GM19324 (cell line): ENCODE results near the gene MEGF9.

Experiments used
- ATAC-seq: cut with Tn5 transposase; IDR thresholded peaks from one replicate; pipeline ENCODE4 v1.9.1; 2021; ENCODE audit warnings: mild to moderate bottlenecking, moderate library complexity; ENCODE audit not compliant: unreplicated experiment, low FRiP score

Gene MEGF9

DNA sequence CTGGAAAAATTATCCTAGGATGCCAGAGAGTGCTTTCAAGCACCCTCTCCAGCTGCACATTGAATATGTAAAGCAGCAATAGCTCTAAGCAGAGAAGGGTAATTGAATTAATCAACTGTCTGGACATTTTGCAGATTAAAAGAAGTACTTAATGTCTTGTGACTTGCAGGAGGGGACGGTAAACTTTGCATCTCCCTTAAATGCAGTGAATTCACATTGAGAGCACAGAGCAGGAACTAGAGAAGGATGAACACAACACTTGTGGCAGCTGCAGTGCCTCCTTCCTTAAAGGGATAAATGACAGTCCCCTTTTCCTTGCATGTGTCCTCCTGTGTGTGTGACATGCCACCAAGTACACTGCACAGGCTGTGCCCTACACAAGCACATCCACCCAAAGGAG, 126.9 kb downstream of the MEGF9 start:
- ATAC-seq, result no peak

DNA sequence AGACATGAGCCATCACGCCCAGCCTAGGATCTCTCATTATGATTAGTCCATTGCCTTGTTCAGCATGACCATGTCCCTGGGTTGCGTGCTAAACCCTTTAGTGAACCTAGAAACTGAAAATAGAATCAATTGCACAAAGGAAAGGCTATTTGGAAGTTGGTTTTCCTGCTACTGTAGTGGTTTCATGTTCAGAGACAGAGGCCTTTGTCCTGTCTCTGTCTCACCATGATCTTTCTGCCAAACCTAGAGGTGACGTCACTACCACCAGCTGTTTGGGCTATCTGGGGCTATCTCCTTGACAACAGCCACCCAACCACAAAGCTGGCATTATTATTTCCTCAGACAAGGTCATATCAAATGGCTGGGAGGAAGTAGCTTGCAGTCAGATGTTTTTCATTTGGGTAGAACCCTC, 130.3 kb downstream of the MEGF9 start:
- no peak for ATAC-seq

DNA sequence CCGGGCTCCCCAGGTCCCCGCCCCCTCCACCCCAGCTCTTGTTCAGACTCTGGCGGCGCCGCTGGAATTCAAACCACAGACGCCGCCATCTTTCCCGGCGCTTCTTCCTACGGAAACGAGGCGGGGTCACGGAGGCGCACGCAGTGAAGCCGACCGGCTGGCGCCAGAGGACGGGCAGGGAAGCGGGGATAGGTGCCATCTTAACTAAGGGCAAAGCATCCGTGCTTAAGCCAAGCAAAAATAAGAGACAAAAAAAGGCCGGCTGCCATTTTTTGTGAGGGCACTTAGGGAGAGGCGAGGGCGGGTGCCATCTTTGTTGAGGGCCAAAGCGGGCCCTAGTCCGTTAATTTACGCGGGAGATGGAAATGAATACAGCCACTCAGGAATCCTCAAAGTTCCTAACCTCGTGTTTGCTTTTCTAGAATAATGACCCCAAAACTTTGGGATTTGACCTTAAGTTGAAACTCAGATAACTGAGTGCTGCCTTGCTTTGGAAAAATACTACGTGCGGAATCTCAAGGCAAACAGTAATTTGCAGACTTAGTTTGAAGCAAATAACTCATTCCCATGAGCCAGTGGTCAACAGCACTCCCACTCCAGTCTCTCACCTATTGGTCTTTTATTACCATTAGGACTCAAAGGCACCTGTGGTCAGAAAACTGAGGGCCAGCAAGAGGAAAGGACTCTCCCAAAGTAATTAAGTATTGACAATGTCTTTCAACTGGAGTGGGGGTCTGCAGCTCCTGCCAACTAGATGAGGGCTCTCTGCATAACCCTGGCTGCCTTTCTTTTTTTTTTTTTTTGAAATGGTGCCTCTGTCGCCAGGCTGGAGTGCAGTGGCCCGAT, 134.0 kb downstream of the MEGF9 start, which contains the start of gene CDK5RAP2:
TSS of gene CDK5RAP2 (minus strand) at position 117 of the 846 bp plus-strand sequence. CDS start 189 bp downstream, outside the sequence.
- ATAC-seq, result peak; percentile 92

DNA sequence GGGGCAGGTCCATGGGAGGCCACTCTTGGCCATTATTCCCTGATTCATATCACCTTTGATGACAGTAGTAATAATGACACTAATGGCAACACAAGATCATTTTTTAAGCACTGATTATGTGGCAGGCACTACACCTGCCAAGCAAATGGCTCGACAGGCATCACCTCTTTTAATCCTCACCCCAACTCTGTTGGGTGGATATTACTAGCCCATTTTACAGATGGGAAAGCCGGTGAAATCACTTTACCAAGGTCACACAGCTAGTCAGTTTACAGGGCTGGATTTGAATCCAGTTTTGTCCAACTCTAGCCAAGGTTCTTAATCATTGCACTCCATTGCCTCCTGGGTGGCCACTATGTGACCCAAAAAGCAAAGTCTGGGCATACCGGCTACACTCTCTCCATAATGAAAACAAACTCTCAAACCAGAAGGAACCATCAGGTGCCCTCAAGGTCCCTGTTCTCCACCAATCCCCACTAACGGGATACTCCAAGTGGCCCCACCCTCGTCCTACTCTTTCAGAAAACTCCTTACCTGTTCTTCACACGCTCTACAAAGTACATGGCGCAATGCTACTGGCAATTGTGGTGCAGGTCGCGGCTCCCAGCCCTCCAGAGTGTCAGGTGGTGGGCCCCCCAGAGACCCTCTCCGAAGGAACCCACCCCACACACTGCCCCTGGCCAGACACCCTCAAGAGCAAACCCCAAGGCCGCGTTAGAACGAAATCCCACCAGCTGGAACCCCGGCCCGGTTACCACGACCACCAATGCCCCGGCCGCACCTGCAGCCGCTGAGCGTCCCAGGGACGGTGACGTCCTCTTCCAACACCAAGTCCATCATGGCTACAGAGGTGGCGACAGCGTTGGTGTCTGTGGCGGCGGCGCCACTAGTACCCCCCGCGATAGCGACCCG, 134.9 kb downstream of the MEGF9 start:
- ATAC-seq, result no peak

DNA sequence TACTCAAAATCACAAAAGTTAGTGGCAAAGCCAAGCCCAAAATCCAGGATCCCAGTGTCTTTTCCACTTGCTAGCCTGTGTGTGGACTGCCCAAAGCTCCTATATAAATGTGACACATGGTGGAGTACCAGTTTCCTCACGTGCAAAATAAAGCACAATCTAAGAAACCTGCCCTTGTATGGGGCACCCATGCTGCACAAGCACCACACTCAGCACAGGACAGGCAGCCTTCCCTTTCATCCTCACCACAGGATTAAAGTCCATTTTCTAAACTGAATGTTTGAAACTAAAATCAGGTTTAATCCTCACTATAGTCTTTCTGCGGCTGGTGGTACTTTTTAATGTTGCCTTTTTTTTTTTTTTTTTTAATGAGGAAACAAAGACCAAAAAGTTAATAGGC, 139.8 kb downstream of the MEGF9 start:
- no peak for ATAC-seq

DNA sequence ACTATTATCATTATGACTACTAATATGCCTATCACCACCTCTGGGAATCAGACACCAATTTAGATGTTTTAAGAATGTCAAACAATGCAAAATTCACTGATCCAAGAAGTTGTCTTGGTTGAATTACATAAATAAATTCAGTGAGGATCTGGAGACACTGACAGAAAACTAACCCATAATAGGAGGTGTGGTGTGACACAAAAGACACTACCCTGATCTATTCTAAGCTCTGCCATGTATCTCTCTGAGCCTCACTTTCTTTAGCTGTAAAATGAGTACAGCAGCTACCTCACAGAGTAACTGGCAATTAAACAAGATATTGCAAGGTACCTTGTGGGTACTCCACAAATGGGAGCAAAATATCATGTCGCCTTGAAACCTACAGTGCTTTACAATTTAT, 141.8 kb downstream of the MEGF9 start:
- ATAC-seq, result no peak

DNA sequence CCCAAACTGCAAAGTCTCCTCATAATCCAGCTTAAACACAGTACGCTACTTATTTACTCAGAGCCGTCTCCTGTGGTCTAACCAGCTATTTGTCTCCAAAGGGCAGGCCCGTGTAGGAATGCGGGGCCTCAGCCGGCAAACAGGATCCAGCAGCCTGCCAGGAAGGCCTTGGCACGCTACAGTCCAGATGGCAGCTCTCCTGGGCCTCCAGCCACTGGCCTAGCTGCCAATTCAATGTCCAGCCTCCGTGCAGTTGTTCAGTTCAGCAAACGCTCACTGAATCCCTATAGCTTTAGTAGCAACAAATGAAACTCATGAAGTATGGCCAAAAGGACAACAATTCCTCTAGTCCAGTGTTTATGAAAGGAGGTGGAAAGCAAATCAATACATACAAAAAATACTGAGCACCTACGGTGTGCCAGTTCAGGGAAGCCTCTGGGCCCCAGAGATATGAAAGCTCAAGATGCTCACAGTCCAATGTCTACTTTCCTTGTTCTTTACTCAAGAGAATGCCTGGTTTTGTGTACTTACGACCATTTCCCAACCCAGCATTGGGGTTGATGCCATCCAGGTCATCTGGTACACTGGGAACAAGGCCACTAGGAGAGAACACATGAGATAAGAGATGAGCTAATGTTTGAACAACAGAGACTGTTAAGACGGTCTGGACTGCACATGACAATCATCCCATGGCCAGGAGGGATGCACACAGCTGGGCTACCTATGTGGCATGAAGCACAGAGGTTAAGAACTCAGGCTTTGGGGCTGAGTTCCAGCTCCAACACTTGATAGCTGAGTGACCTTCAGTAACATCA, 142.6 kb downstream of the MEGF9 start:
- no peak for ATAC-seq

DNA sequence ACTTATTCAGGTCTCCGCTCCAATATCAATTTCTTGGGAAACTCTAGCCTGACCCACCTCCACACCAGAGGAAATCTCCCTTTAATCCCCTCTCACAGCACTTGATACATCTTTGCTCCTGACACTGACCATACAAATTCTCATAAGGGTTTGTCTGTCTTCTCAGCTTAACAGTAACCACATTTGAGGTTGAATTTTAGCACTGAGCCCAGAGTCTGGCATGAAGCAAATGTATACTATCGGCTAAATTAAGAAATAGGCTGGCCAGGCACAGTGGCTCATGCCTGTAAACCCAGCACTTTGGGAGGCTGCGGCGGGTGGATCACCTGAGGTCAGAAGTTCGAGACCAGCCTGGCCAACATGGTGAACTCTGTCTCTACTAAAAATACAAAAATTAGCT, 144.0 kb downstream of the MEGF9 start:
- no peak for ATAC-seq

DNA sequence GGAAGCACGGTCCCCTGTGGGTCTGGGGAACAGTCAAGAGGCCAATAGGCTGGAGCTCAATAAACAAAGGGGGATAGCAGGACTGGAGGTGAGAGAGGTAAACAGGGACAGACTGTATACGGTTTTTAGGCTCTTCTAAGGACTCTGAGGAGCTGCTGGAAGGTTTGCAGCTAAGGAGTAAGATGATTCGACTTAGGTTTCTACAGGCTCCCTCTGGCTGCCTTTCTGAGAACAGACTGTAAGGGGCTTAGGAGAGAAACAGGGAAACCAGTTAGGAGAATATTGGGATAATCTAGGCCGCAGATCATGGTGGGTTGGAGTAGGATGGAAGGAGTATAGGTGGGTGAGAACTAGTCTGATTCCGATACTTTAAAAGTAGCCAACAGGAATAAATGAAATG, 144.7 kb downstream of the MEGF9 start:
- ATAC-seq, result no peak

DNA sequence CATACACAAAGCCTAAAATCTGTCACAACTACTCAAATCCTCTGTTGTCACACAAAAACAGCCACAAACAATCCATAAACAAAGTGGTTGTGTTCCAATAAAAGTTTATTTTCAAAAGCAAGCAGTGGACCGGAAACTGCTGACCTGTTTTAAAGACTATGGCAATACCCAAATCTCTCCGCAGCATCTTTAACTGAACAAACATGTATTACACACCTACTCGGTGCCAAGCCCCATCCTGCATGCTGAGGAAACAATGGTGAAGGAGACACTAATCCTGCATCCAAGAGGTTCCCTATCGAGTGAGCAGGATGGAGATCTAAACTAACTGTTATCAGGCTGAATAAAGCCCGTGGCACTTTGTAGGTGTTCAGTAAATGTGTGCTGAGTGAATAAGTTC, 145.5 kb downstream of the MEGF9 start:
- no peak for ATAC-seq

DNA sequence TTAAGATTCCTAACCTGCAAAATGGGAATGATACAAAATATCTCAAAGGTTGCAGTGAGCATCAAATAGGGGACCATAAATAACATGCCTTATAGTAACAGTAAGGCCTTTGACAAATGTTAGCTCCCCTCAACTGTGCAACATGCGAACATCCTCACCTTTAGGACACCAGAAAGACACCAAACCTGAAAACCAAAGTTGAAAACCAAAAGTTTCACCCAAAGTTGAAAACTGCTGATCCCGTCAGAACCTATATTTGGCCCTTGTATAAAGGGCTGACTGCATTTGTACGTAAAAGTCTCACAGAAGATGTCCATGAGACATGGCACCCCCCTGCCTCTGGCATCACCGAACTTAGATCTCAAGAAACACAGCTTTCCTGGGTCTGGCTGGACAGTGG, 146.4 kb downstream of the MEGF9 start:
- no peak for ATAC-seq

DNA sequence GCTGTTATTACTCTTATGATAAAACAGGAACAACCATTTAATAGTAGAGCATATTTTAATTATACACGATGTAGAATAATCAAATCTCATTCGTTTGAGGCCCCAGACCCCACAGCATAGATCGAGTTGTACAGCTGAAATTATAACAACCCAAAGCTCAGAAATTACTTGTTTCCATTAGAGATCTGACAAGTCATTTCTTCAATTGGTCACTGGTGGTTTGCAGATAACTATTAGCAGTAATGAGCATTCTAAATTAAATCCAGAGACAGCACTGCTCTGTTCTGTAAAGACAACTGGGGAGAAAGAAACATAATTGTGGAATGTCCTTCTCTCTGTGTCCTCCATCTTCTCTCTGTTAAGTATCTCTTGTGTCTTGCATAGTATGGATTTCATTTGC, 147.2 kb downstream of the MEGF9 start:
- no peak for ATAC-seq

DNA sequence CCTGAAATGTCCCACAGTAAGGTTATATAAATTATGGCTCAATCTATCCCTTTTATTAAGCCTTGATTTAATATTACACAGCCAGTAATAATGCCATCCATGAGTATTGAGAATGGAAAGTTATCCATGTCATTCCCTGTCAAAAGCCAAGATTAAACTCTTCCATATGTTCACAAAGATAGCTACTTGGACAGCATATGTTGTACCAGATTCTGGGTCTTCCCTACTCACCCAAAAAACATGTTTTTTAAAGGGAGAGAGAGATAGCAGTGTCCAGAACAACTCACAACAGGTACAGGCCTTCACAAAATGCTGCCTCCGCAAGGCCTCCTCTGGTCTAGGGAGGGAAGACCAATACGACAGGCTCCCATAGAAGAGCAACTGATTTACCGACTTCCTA, 149.7 kb downstream of the MEGF9 start:
- ATAC-seq, result no peak

DNA sequence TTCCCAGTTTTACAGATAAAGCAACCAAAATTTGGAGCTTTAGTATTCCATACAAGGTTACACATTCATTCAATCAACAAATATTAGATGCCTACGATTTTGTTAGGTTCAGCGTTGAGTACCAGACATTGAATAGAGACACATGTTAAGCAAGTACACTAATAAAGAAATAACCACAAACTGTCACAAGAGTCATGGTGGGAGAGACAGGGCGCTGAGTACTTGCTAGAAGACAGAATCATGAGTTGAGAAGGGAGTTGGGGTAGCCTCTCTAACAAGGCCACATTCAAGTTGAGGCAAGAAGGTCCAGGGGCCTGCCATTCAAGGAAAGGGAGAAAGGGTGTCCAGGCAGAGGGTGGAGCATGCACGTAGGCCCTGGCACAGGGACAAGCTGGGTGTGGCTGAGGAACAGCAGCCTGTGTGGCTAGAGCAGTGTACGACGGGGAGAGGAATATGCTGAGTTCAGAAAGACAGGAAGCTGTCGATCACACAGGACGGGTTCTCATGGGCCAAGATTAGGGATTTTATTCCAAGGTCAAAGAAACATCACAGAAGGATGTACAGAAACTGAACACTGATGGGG, 151.3 kb downstream of the MEGF9 start:
- ATAC-seq, result no peak

DNA sequence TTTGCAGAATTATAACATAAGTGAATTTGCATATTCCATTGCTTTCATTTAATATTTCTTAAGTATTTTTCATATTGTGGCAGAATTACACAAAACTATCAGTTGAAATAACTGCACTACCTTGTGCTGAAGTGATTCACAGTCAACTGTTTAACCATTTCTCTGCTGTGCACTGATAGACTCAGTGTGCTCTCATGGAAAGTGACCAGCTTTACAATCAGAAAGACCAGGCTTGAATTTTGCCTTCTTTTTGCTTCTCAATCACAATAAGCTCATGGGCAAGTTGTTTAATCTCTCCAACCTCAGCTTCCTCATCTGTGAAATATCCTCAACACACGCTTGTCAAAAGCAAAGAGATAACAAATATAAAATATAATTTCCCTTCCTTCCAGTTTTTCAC, 152.6 kb downstream of the MEGF9 start:
- no peak for ATAC-seq

DNA sequence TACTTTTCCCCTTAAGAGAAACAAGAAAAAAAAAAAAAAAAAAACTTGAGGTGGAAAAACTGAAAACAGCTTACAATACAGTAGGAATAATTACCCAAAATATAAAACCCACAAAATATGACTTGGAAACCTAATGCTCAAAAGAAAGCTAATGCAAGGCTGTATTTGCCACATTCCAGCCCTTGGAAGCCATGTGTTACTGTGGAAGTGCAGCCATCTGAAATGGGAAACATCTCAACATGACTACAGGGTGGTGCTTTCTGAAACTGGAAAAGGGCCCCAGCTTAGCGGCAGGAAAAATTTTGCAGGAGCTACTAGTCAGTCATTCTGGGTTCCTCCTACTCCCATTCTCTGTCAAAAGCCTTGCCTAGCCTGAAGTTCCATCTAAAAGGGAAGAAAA, 154.7 kb downstream of the MEGF9 start:
- ATAC-seq, result no peak

DNA sequence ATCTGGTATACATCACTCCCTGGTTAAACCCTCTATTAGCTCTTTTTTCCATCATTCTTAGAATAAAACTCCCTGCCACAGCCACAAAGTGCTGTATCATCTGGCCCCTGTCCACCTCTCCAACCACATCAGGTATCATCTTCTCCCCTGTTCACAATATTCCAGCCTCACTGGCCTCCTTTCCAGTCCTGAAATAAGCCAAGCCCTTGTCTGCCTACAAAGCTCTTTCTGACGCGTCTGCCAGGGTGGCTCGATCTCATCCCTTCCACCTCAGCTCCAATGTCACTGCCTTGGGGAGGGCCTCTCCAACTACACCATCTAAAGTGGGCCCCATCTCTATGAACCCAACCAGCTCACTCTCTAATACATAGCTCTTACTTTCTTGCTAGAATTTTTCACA, 155.8 kb downstream of the MEGF9 start:
- ATAC-seq, result no peak

DNA sequence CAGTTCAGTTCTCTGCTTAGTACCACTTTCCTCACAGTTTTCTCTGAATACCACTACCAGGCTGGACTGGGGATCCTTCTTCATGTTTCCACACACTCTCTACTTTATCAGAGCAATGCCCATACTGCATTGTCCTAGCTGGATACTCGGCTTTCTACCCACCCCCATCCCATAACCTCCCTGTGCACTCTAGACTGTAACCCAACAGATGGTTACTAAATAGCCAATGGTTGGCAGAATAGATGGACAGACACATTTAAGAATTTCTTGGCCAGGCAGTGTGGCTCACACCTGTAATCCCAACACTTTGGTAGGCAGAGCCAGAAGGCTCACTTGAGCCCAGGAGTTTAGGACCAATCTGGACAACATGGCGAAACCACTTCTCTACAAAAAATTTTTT, 157.1 kb downstream of the MEGF9 start:
- ATAC-seq, result no peak

DNA sequence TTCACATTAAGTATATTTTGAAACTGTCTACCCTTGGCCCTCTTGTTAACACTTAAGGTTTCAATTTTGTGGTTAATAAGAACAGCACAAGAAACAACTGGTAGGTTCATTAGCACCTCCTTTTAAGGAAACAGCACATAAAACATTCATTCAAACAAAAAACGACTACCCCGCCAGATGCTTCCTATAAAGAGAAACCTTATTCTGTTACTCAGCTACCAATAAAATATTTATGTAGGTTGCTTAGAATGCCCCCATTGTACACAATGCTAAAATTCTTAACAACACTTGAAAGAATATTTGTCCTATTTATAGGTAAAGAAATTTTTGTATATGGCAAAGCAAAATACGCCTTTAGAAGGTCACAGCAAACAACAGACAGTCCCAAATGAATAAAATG, 157.5 kb downstream of the MEGF9 start:
- ATAC-seq, result no peak

DNA sequence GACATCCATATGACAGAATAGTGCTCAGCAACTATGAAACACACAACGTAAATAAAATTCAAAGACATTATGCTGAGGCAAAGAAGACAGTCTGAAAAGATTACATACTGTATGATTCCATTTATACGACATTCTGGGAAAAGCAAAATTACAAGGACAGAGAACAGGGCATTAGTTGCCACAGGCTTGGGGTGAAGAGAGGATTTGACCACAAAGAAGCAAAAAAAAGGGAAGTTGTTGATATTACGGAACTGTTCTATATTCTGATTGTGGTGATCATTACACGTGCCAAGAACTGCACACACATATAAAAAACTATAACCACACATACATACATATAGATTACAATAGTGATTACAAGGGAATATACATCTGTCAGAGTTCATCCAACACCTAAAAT, 158.4 kb downstream of the MEGF9 start:
- no peak for ATAC-seq
